ENCODE measurements around the gene AMPD2.

Gene AMPD2

DNA sequence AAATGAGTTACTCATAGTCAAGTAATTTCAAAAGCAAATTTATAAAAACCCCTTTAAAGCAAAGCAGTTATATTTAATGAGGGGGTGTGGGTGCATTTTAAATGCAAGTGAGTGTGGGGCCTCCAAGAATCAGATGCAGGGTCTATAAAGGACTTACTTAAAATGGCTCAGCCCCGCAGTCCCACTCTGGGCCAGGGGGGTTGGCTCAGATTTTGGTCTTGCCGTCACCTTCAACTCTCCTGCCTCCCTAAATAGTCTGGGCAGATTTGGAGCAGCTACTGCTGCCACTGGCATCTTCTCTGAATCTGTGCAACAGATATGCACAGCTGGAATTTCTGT lies 16.2 kb downstream of the AMPD2 start:
- TF ChIP-seq EZH2phosphoT487 (conservative IDR thresholded peaks at IDR 0.05; ENCODE audit: low read length) = no peak
- TF ChIP-seq, protein P1, sequence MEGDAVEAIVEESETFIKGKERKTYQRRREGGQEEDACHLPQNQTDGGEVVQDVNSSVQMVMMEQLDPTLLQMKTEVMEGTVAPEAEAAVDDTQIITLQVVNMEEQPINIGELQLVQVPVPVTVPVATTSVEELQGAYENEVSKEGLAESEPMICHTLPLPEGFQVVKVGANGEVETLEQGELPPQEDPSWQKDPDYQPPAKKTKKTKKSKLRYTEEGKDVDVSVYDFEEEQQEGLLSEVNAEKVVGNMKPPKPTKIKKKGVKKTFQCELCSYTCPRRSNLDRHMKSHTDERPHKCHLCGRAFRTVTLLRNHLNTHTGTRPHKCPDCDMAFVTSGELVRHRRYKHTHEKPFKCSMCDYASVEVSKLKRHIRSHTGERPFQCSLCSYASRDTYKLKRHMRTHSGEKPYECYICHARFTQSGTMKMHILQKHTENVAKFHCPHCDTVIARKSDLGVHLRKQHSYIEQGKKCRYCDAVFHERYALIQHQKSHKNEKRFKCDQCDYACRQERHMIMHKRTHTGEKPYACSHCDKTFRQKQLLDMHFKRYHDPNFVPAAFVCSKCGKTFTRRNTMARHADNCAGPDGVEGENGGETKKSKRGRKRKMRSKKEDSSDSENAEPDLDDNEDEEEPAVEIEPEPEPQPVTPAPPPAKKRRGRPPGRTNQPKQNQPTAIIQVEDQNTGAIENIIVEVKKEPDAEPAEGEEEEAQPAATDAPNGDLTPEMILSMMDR (IDR thresholded peaks at IDR 0.05; ENCODE audit: insufficient read depth, low read length, poor library complexity, severe bottlenecking) = no peak
- H3K4me2 ChIP-seq (ENCODE audit: low read depth, low read length, poor library complexity, severe bottlenecking) = no peak overlapping the region
- no peak overlapping the region for H3K27ac ChIP-seq (ENCODE audit: low read depth, low read length)

DNA sequence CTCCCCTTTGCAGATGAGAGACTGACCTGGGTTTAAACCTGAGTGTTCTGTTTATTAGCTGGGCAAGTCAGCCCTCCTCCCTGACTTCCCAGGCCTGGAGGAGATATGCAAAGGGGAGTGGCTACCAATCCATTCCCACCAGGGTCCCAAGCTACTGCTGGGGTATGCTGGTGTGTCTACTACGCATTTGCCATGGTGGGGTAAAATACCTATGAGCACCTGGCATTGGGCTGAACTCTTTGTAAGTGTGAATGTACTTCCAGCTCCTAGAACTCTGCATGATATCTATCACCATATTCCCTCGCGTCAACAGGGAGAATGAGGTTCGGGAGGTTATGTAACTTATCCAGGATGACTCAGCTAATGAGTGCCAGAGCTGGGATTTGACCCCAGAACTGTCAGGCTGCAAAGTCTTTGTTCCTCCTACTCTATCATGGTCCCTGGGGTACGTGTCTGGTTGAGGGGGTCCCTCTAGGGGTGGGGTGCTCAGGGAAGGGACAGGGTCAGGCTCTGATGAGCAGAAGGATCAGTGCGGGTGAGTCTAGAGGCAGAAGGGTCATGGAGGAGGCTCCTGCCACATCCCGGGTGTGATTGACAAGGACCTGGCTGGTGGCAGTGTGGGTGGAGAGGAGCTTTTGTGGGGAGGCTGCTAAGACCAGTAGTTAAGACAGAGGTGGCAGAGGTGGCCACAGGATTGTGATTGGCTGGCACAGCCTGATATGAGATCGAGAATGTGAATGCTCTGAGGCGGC lies 16.7 kb downstream of the AMPD2 start:
- no peaks in the 10 kb centered on the region for H3K36me3 ChIP-seq (ENCODE audit: low read length)
- no peaks in the 10 kb centered on the region for H3K9me3 ChIP-seq (ENCODE audit: insufficient read depth, low read length)
- H2AFZ ChIP-seq (ENCODE audit: low read depth, low read length, severe bottlenecking) = no peak overlapping the region
- H3K9me2 ChIP-seq (replicated peaks; ENCODE audit: insufficient read depth, low read length) = no peaks in the 10 kb centered on the region
- no peak overlapping the region for H3K9ac ChIP-seq (ENCODE audit: low read length)
- H4K20me1 ChIP-seq (ENCODE audit: low read depth, low read length) = no peaks in the 10 kb centered on the region
- no peak for TF ChIP-seq EZH2phosphoT487 (conservative IDR thresholded peaks at IDR 0.05; ENCODE audit: low read length)
- TF ChIP-seq, protein P1 (IDR thresholded peaks at IDR 0.05; ENCODE audit: insufficient read depth, low read length, poor library complexity, severe bottlenecking) = no peak
- H3K4me2 ChIP-seq (ENCODE audit: low read depth, low read length, poor library complexity, severe bottlenecking) = no peak overlapping the region
- no peaks in the 10 kb centered on the region for H3F3A ChIP-seq (ENCODE audit: insufficient read depth)
- H3K27me3 ChIP-seq (ENCODE audit: low read length) = no peaks in the 10 kb centered on the region
- H3K4me3 ChIP-seq (ENCODE audit: insufficient read depth, low read length, poor library complexity, severe bottlenecking) = no peak overlapping the region
- no peaks in the 10 kb centered on the region for H3K79me2 ChIP-seq (ENCODE audit: insufficient read depth, low read length)
- H3K27ac ChIP-seq (ENCODE audit: low read depth, low read length) = no peak overlapping the region

More for the DNA sequence above, 16.2 kb downstream of the AMPD2 start:
- no peaks in the 10 kb centered on the region for H3K27me3 ChIP-seq (ENCODE audit: low read length)
- no peaks in the 10 kb centered on the region for H3K79me2 ChIP-seq (ENCODE audit: insufficient read depth, low read length)
- H3K36me3 ChIP-seq (ENCODE audit: low read length) = no peaks in the 10 kb centered on the region
- no peaks in the 10 kb centered on the region for H3K9me2 ChIP-seq (replicated peaks; ENCODE audit: insufficient read depth, low read length)
- no peak overlapping the region for H3K4me3 ChIP-seq (ENCODE audit: insufficient read depth, low read length, poor library complexity, severe bottlenecking)
- no peaks in the 10 kb centered on the region for H3F3A ChIP-seq (ENCODE audit: insufficient read depth)
- H3K9ac ChIP-seq (ENCODE audit: low read length) = no peak overlapping the region
- no peaks in the 10 kb centered on the region for H3K9me3 ChIP-seq (ENCODE audit: insufficient read depth, low read length)
- H4K20me1 ChIP-seq (ENCODE audit: low read depth, low read length) = no peaks in the 10 kb centered on the region
- H2AFZ ChIP-seq (ENCODE audit: low read depth, low read length, severe bottlenecking) = no peak overlapping the region

GRCh38 chr1:109637446-109637845 lies 17.8 kb downstream of the AMPD2 start:
- no peak for TF ChIP-seq EZH2phosphoT487 (conservative IDR thresholded peaks at IDR 0.05; ENCODE audit: low read length)
- TF ChIP-seq, protein P1 (IDR thresholded peaks at IDR 0.05; ENCODE audit: insufficient read depth, low read length, poor library complexity, severe bottlenecking) = no peak

More at GRCh38 chr1:109637446-109637845, 17.8 kb downstream of the AMPD2 start:
- Histone ChIP-seq H3F3A (ENCODE audit: insufficient read depth) (no peaks in the 10 kb centered on the region), H3K4me2 (ENCODE audit: low read depth, low read length, poor library complexity, severe bottlenecking) (no peak overlapping the region), H3K9me2 (replicated peaks; ENCODE audit: insufficient read depth, low read length) (no peaks in the 10 kb centered on the region), H3K9me3 (ENCODE audit: insufficient read depth, low read length) (no peaks in the 10 kb centered on the region), H3K27ac (ENCODE audit: low read depth, low read length) (no peak overlapping the region), H3K9ac (ENCODE audit: low read length) (no peak overlapping the region), H2AFZ (ENCODE audit: low read depth, low read length, severe bottlenecking) (no peak overlapping the region), H3K36me3 (ENCODE audit: low read length) (no peaks in the 10 kb centered on the region), H4K20me1 (ENCODE audit: low read depth, low read length) (no peaks in the 10 kb centered on the region), H3K27me3 (ENCODE audit: low read length) (no peaks in the 10 kb centered on the region), H3K4me3 (ENCODE audit: insufficient read depth, low read length, poor library complexity, severe bottlenecking) (no peak overlapping the region), H3K79me2 (ENCODE audit: insufficient read depth, low read length) (no peaks in the 10 kb centered on the region)

Measured in SU-DHL-6 (cell line).